ENCODE measurements around the gene RMND5A.
A peak's percentile ranks its signal among the peaks of the same experiment; 100 is the strongest.

The RMND5A gene

DNA sequence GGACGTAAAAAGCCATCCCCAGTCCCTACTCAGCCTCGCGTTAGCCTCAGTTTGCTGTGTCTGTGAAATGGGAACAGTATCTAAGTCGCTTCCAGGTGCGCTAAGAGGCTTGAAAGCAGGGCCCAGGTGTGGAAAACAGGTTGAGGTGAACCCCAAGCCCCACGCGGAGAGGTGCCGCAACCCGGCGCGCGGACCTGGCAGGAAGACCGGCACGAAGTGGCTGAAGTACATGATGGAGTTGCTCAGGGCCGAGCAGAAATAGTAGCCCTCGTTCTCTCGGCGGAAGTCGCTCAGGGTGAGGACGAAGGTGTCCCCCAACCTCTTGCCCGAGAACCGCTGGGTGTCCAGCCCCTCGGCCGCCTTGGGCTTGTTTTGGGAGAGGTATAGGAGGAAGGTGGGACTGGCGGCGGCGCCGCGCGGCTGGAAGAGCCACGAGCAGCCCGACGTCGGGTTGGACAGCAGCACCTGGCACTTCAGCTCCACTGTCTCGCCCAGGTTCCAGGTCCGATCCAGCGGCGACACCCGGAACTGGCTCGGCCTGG is 70.1 kb downstream of the RMND5A start:
- peak overlapping the region; percentile 36 for H3K4me3 ChIP-seq (ENCODE audit: insufficient read length, low read depth)
- H3K36me3 ChIP-seq (ENCODE audit: insufficient read depth, insufficient read length, low read length): no peaks in the 10 kb centered on the region
- H3K4me1 ChIP-seq (ENCODE audit: insufficient read depth, insufficient read length): peaks cover 2% of the 10 kb centered on the region
- no peak for TF ChIP-seq ZNF274 (IDR thresholded peaks at IDR 0.05; ENCODE audit: low read depth, low read length)
- no peak for TF ChIP-seq YY1 (IDR thresholded peaks at IDR 0.05; ENCODE audit: insufficient read depth, insufficient read length)
- no peak for TF ChIP-seq SUZ12 (IDR thresholded peaks at IDR 0.05; ENCODE audit: extremely low read depth, insufficient read depth, insufficient read length)
- peak overlapping the region; percentile 42 for H3K9ac ChIP-seq (ENCODE audit: insufficient read length, low read depth)
- no peak for DNase-seq (ENCODE audit: low read depth, low spot score)
- peaks cover 61% of the 10 kb centered on the region for H3K27me3 ChIP-seq (ENCODE audit: insufficient read depth, insufficient read length)
- H3K9me3 ChIP-seq (ENCODE audit: insufficient read depth, low read length): no peaks in the 10 kb centered on the region

GRCh38 chr2:86790676-86791572 is 70.8 kb downstream of the RMND5A start, which contains the start of gene CD8A:
CD8A (minus strand) TSS chr2:86790913; CDS start chr2:86790825, 88 bp downstream.
- TF ChIP-seq ZNF274 (IDR thresholded peaks at IDR 0.05; ENCODE audit: low read depth, low read length) (no peak), YY1 (IDR thresholded peaks at IDR 0.05; ENCODE audit: insufficient read depth, insufficient read length) (no peak), SUZ12 (IDR thresholded peaks at IDR 0.05; ENCODE audit: extremely low read depth, insufficient read depth, insufficient read length) (no peak)
- Histone ChIP-seq H3K27me3 (ENCODE audit: insufficient read depth, insufficient read length) (peaks cover 61% of the 10 kb centered on the region), H3K4me3 (ENCODE audit: insufficient read length, low read depth) (peak within 1 kb of the TSS; percentile 36), H3K4me1 (ENCODE audit: insufficient read depth, insufficient read length) (peaks cover under 1% of the 10 kb centered on the region), H3K9me3 (ENCODE audit: insufficient read depth, low read length) (no peaks in the 10 kb centered on the region), H3K9ac (ENCODE audit: insufficient read length, low read depth) (peak within 1 kb of the TSS; percentile 42), H3K36me3 (ENCODE audit: insufficient read depth, insufficient read length, low read length) (no peaks in the 10 kb centered on the region)
- no peak for DNase-seq (ENCODE audit: low read depth, low spot score)

- Histone ChIP-seq H3K4me1 (ENCODE audit: insufficient read depth, insufficient read length) (no peaks in the 10 kb centered on the region), H3K9ac (ENCODE audit: insufficient read length, low read depth) (no peak overlapping the region), H3K4me3 (ENCODE audit: insufficient read length, low read depth) (peak overlapping the region; percentile 36), H3K27me3 (ENCODE audit: insufficient read depth, insufficient read length) (peaks cover 61% of the 10 kb centered on the region), H3K36me3 (ENCODE audit: insufficient read depth, insufficient read length, low read length) (no peaks in the 10 kb centered on the region), H3K9me3 (ENCODE audit: insufficient read depth, low read length) (peaks cover 4% of the 10 kb centered on the region; the same call in 1 of the 2 replicates)
- TF ChIP-seq SUZ12 (IDR thresholded peaks at IDR 0.05; ENCODE audit: extremely low read depth, insufficient read depth, insufficient read length) (no peak), ZNF274 (IDR thresholded peaks at IDR 0.05; ENCODE audit: low read depth, low read length) (no peak), YY1 (IDR thresholded peaks at IDR 0.05; ENCODE audit: insufficient read depth, insufficient read length) (no peak)
- no peak for DNase-seq (ENCODE audit: low read depth, low spot score)
Observed at GRCh38 chr2:86791573-86791972, 71.5 kb downstream of the RMND5A start.

- Histone ChIP-seq H3K9ac (ENCODE audit: insufficient read length, low read depth) (no peak overlapping the region), H3K27me3 (ENCODE audit: insufficient read depth, insufficient read length) (peaks cover 46% of the 10 kb centered on the region), H3K4me1 (ENCODE audit: insufficient read depth, insufficient read length) (no peaks in the 10 kb centered on the region), H3K9me3 (ENCODE audit: insufficient read depth, low read length) (peaks cover 14% of the 10 kb centered on the region), H3K4me3 (ENCODE audit: insufficient read length, low read depth) (no peak overlapping the region), H3K36me3 (ENCODE audit: insufficient read depth, insufficient read length, low read length) (no peaks in the 10 kb centered on the region)
- no peak for DNase-seq (ENCODE audit: low read depth, low spot score)
- TF ChIP-seq YY1 (IDR thresholded peaks at IDR 0.05; ENCODE audit: insufficient read depth, insufficient read length) (no peak), ZNF274 (IDR thresholded peaks at IDR 0.05; ENCODE audit: low read depth, low read length) (no peak), SUZ12 (IDR thresholded peaks at IDR 0.05; ENCODE audit: extremely low read depth, insufficient read depth, insufficient read length) (no peak)
Observed at GRCh38 chr2:86793752-86794151, 73.7 kb downstream of the RMND5A start.

DNA sequence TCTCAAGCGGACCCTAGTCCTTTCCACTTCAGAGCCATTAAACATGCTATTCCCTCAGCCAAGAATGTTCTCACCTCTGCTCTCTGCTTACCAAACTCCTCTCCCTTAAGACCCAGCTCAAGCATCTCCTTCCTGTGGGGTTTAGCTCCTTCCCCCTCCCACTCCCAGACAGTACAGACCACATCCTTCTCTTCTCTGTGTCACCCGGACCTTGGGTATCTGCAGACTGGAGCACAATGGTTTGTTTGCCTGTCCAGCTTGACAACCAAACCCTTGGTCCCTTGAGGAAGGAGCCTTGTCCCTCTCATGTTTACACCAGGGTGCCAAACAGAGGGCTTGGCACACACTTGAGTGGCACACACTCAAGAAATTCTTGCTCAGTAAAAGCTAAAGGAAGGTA is 74.8 kb downstream of the RMND5A start:
- TF ChIP-seq ZNF274 (IDR thresholded peaks at IDR 0.05; ENCODE audit: low read depth, low read length): no peak
- TF ChIP-seq YY1 (IDR thresholded peaks at IDR 0.05; ENCODE audit: insufficient read depth, insufficient read length): no peak
- TF ChIP-seq SUZ12 (IDR thresholded peaks at IDR 0.05; ENCODE audit: extremely low read depth, insufficient read depth, insufficient read length): no peak
- DNase-seq (ENCODE audit: low read depth, low spot score): no peak
- peaks cover 14% of the 10 kb centered on the region for H3K9me3 ChIP-seq (ENCODE audit: insufficient read depth, low read length)
- peaks cover 35% of the 10 kb centered on the region for H3K27me3 ChIP-seq (ENCODE audit: insufficient read depth, insufficient read length)
- H3K4me3 ChIP-seq (ENCODE audit: insufficient read length, low read depth): no peak overlapping the region
- H3K9ac ChIP-seq (ENCODE audit: insufficient read length, low read depth): no peak overlapping the region
- H3K36me3 ChIP-seq (ENCODE audit: insufficient read depth, insufficient read length, low read length): no peaks in the 10 kb centered on the region
- H3K4me1 ChIP-seq (ENCODE audit: insufficient read depth, insufficient read length): no peaks in the 10 kb centered on the region

DNA sequence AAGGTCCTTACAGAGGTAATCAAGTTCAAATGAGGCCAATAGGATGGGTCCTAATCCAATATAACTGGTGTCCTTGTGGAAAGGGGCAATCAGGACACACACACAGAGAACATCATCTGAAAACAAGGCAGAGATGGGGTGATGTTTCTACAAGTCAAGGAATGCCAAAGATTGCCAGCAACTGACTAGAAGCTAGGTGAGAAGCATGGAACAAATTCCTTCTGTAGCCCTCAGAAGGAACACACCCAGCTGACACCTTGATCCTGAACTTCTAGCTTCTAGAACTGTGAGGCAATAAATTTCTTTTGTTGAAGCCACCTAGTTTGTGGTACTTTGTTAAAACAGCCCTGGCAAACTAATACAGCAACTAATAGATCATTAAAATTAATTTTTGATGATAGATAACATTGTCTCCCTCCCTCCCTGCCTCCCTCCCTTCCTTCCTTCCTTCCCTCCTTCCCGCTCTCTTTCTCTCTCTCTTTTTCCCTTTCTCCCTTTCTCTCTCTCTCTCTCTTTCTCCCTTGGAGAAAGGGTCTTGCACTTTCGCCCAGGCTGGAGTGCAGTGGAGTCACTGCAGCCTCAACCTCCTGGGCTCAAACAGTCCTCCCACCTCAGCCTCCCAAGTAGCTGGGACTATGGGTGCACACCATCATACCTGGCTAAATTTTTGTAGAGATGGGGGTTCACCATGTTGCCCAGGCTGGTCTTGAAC is 80.9 kb downstream of the RMND5A start:
- H3K9me3 ChIP-seq (ENCODE audit: insufficient read depth, low read length): peaks cover 14% of the 10 kb centered on the region
- no peak for TF ChIP-seq YY1 (IDR thresholded peaks at IDR 0.05; ENCODE audit: insufficient read depth, insufficient read length)
- no peak for TF ChIP-seq ZNF274 (IDR thresholded peaks at IDR 0.05; ENCODE audit: low read depth, low read length)
- no peak for TF ChIP-seq SUZ12 (IDR thresholded peaks at IDR 0.05; ENCODE audit: extremely low read depth, insufficient read depth, insufficient read length)
- H3K9ac ChIP-seq (ENCODE audit: insufficient read length, low read depth): no peak overlapping the region
- H3K4me3 ChIP-seq (ENCODE audit: insufficient read length, low read depth): no peak overlapping the region
- peaks cover 3% of the 10 kb centered on the region for H3K27me3 ChIP-seq (ENCODE audit: insufficient read depth, insufficient read length)
- no peak for DNase-seq (ENCODE audit: low read depth, low spot score)
- H3K36me3 ChIP-seq (ENCODE audit: insufficient read depth, insufficient read length, low read length): no peaks in the 10 kb centered on the region
- no peaks in the 10 kb centered on the region for H3K4me1 ChIP-seq (ENCODE audit: insufficient read depth, insufficient read length)
